Hindlimb muscle (tissue), 1 donor: ENCODE measurements around the gene SPATS1. TPM values are rescaled to one million over a fixed set of nuclear protein-coding genes. Genes with fewer than 3 reads are reported as not detected.

ENCODE experiments used
- DNase-seq: peaks from one replicate; pipeline ENCODE4 v3.0.0-alpha.2; 2013
- polyA plus RNA-seq: library from polyadenylated mRNA; unstranded; fragments of 120-200 nt; gene quantifications from one replicate; pipeline ENCODE4 v1.2.1, GENCODE V29; 2013; ENCODE audit not compliant: insufficient read length

Gene SPATS1
- polyA plus RNA-seq, result not detected

GRCh38 chr6:44342489-44342888, at the start of gene SPATS1:
SPATS1 (plus strand) TSS chr6:44342650; CDS start chr6:44343096, 446 bp downstream.
- no peak for DNase-seq

- no peak for DNase-seq
Measured at GRCh38 chr6:44292661-44293365, 49.6 kb upstream of the SPATS1 start.

GRCh38 chr6:44294832-44295791, 47.3 kb upstream of the SPATS1 start:
- no peak for DNase-seq

GRCh38 chr6:44297063-44298038, 45.1 kb upstream of the SPATS1 start:
- peak; percentile 52 for DNase-seq

- DNase-seq, result no peak
Measured at GRCh38 chr6:44298055-44298803, 44.2 kb upstream of the SPATS1 start.

GRCh38 chr6:44298864-44299263, 43.6 kb upstream of the SPATS1 start:
- DNase-seq, result no peak

GRCh38 chr6:44300292-44300823, 42.1 kb upstream of the SPATS1 start:
- no peak for DNase-seq

- no peak for DNase-seq
Measured at GRCh38 chr6:44301106-44301505, 41.3 kb upstream of the SPATS1 start.

GRCh38 chr6:44301782-44302564, 40.5 kb upstream of the SPATS1 start:
- DNase-seq, result no peak

GRCh38 chr6:44302856-44303255, 39.6 kb upstream of the SPATS1 start:
- DNase-seq, result no peak

GRCh38 chr6:44303842-44304241, 38.6 kb upstream of the SPATS1 start:
- no peak for DNase-seq

- DNase-seq, result no peak
Measured at GRCh38 chr6:44304282-44305199, 37.9 kb upstream of the SPATS1 start.

- no peak for DNase-seq
Measured at GRCh38 chr6:44305200-44305725, 37.2 kb upstream of the SPATS1 start.

- DNase-seq, result no peak
Measured at GRCh38 chr6:44306710-44307109, 35.7 kb upstream of the SPATS1 start.

GRCh38 chr6:44307217-44307616, 35.2 kb upstream of the SPATS1 start:
- DNase-seq, result no peak

- no peak for DNase-seq
Measured at GRCh38 chr6:44309092-44309491, 33.4 kb upstream of the SPATS1 start.

- no peak for DNase-seq
Measured at GRCh38 chr6:44309631-44310030, 32.8 kb upstream of the SPATS1 start.

GRCh38 chr6:44310241-44310640, 32.2 kb upstream of the SPATS1 start:
- DNase-seq, result no peak

GRCh38 chr6:44311304-44311703, 31.1 kb upstream of the SPATS1 start:
- no peak for DNase-seq
